Activated T-cell treated with anti-CD3 and anti-CD28 coated beads, Interleukin-2, amount 50 U/mL, for 24 hours (primary cell): Measurements from ENCODE around the gene TOLLIP.

Experiments used
- DNase-seq: peaks from one replicate; pipeline ENCODE4 v3.0.0-alpha.2; 2020
- H3K27ac Mint-ChIP-seq: 2 replicates; pipeline ENCODE4 v1.8.0; 2020; ENCODE audit warnings: mild to moderate bottlenecking, mixed read lengths
- H3K27me3 Mint-ChIP-seq: 2 replicates; pipeline ENCODE4 v1.8.0; 2020; ENCODE audit warnings: mixed read lengths
- H3K36me3 Mint-ChIP-seq: 2 replicates; pipeline ENCODE4 v1.8.0; 2020; ENCODE audit warnings: low read depth, mixed read lengths
- H3K4me1 Mint-ChIP-seq: 2 replicates; pipeline ENCODE4 v1.8.0; 2020; ENCODE audit warnings: low read depth, mixed read lengths
- H3K4me3 Mint-ChIP-seq: 2 replicates; pipeline ENCODE4 v1.8.0; 2020; ENCODE audit warnings: mild to moderate bottlenecking, moderate library complexity, mixed read lengths
- H3K9me3 Mint-ChIP-seq: 2 replicates; pipeline ENCODE4 v1.8.0; 2020; ENCODE audit warnings: mixed read lengths

TOLLIP gene

DNA sequence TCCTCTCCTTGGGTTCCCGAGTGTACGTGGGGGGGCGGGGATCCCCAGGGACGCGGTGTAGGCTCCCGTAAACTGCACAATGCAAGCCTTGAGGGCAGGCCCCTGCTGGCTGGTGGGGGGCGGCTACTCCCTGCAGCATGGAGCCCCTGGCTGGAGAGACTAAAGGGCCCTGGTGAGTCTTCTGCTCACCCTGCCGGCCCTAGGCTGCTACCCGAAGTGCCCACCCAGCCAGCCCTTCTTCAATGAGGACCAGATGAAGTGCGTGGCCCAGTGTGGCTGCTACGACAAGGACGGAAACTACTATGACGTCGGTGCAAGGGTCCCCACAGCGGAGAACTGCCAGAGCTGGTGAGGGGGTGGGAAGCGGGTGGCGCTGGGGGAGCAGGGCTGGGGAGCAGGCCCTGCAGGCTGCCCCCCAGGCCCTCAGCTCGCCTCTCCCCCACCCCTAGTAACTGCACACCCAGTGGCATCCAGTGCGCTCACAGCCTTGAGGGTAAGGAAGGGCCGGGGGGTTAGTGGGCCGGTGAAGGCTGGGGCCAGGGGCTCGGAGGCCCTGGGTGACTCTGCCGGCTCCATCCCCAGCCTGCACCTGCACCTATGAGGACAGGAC lies 69.7 kb downstream of the TOLLIP start:
- no peak overlapping the region for H3K27ac Mint-ChIP-seq
- no peaks in the 10 kb centered on the region for H3K36me3 Mint-ChIP-seq
- no peak for DNase-seq
- no peaks in the 10 kb centered on the region for H3K4me1 Mint-ChIP-seq
- no peaks in the 10 kb centered on the region for H3K9me3 Mint-ChIP-seq
- no peaks in the 10 kb centered on the region for H3K27me3 Mint-ChIP-seq
- no peak overlapping the region for H3K4me3 Mint-ChIP-seq

DNA sequence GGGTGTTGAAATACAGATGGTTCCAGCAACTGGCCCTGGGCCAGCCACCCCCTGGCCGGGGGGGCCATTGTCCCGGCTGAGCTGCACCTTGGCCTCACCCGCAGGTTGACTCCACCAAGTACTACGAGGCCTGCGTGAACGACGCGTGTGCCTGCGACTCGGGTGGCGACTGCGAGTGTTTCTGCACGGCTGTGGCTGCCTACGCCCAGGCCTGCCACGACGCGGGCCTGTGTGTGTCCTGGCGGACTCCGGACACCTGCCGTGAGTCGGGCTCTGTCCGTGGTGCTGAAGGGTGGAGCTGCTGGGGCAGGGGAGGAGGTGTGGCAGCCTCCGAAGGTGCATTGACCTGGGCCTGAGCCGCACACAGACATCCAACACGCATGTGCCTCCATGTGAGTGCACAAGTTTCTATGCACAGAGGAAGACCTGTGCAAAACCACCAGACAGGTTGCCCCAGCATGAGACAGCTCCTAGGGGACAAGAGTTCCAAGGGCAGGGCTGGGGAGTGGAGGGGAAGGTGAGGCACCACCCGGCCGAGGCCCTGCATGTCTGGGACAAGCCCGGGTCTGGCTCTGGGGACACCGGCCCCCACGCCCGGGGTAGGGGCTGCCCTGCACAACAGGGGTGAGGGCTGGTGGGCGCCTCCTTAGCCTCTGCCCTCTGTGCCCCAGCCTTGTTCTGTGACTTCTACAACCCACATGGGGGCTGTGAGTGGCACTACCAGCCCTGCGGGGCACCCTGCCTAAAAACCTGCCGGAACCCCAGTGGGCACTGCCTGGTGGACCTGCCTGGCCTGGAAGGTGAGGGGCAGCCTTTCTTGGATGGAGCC lies 70.5 kb downstream of the TOLLIP start:
- Mint-ChIP-seq H3K9me3 (no peaks in the 10 kb centered on the region), H3K27me3 (no peaks in the 10 kb centered on the region), H3K4me3 (no peak overlapping the region), H3K4me1 (no peaks in the 10 kb centered on the region), H3K36me3 (no peaks in the 10 kb centered on the region), H3K27ac (no peak overlapping the region)
- no peak for DNase-seq

DNA sequence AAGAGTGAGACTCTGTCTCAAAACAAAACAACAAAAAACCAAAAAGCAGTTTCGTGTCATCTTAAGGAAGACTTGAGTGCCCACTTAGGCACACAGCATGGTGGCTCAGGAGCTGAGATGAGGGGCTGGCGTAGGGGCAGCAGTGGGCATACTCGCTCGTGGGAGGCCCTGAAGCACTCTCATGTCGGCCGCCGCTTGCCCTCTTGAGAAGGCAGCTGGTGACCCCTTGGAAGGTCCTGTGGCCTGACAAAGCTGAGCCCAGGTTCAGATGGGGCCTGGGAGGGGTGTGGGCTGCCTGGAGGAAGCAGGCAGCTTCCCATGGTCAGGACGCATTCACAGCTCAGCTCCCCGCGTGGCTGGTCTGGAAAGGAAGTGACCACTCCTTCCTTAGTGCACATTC lies 71.6 kb downstream of the TOLLIP start:
- Mint-ChIP-seq H3K9me3 (no peaks in the 10 kb centered on the region), H3K4me1 (no peaks in the 10 kb centered on the region), H3K27ac (no peak overlapping the region), H3K36me3 (no peaks in the 10 kb centered on the region), H3K4me3 (no peak overlapping the region), H3K27me3 (no peaks in the 10 kb centered on the region)
- no peak for DNase-seq

DNA sequence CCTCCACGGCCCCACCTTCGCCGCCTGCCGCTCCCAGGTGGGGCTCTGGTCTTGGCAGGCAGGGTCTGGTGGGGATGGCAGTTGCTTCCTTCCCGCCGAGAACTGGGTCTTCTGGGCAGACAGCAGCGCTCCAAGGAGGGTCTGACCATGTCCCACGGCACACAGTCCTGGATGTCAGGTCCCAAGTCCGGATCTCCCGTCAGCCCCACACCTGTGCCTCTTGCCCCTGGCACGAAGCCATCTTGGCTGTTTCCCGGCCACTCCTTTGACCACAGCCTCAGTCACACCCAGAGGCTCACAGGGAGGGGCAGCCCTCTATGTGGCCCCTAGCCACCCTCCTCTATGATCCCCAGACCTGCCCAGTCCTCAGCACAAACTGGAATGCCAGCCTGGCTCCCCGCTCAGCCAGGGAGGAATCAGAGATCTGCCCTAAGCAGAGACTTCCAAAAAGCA lies 72.3 kb downstream of the TOLLIP start:
- Mint-ChIP-seq H3K36me3 (no peaks in the 10 kb centered on the region), H3K4me1 (no peaks in the 10 kb centered on the region), H3K27me3 (no peaks in the 10 kb centered on the region), H3K9me3 (no peaks in the 10 kb centered on the region), H3K4me3 (no peak overlapping the region), H3K27ac (no peak overlapping the region)
- DNase-seq: no peak

DNA sequence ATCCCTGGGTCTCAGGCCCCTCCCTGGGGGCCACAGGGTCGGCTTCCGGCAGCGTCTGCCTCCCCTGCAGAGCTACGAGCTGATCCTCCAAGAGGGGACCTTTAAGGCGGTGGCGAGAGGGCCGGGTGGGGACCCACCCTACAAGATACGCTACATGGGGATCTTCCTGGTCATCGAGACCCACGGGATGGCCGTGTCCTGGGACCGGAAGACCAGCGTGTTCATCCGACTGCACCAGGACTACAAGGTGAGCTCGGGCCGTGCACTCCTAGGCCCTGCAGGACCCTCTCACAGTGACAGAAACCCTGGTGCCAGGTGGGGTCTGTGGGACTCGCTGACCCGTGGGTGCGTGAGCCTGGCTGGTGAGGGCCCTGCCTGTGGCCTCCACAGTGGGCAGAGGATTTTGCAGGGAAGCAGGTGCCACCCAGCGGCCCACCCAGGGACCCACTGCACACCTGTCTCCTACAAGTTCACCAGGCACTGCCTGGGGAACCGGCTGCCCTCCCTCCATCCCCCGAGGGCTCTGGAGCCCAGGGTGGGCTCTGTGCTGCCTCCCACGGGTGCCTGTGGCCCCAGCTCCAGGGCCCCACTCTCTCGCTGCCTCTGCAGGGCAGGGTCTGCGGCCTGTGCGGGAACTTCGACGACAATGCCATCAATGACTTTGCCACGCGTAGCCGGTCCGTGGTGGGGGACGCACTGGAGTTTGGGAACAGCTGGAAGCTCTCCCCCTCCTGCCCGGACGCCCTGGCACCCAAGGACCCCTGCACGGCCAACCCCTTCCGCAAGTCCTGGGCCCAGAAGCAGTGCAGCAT lies 72.9 kb downstream of the TOLLIP start:
- H3K27ac Mint-ChIP-seq: no peak overlapping the region
- no peak for DNase-seq
- H3K36me3 Mint-ChIP-seq: no peaks in the 10 kb centered on the region
- no peak overlapping the region for H3K4me3 Mint-ChIP-seq
- no peaks in the 10 kb centered on the region for H3K4me1 Mint-ChIP-seq
- no peaks in the 10 kb centered on the region for H3K27me3 Mint-ChIP-seq
- no peaks in the 10 kb centered on the region for H3K9me3 Mint-ChIP-seq

DNA sequence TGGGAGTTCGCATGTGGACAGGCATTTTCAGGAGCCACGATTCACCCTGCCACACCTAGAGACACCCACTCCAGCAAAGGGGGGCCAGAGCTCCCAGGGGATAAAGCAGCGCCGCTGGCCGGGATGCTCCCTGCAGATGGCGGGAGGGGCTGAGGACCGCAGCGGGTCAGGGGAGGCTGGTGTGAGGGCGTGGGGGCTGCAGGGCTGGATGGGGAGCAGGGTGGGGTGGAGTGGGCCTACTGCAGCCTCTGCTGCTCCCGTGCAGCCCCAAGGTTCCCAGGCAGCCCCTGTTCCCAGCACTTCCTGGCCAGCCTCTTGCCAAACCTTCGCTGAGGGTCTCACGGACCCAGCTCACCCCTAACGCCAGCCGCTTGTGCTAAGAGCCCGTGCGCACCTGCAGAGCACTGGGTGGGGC lies 73.5 kb downstream of the TOLLIP start:
- Mint-ChIP-seq H3K4me3 (no peak overlapping the region), H3K9me3 (no peaks in the 10 kb centered on the region), H3K27me3 (no peaks in the 10 kb centered on the region), H3K4me1 (no peaks in the 10 kb centered on the region), H3K36me3 (no peaks in the 10 kb centered on the region), H3K27ac (no peak overlapping the region)
- DNase-seq: no peak

DNA sequence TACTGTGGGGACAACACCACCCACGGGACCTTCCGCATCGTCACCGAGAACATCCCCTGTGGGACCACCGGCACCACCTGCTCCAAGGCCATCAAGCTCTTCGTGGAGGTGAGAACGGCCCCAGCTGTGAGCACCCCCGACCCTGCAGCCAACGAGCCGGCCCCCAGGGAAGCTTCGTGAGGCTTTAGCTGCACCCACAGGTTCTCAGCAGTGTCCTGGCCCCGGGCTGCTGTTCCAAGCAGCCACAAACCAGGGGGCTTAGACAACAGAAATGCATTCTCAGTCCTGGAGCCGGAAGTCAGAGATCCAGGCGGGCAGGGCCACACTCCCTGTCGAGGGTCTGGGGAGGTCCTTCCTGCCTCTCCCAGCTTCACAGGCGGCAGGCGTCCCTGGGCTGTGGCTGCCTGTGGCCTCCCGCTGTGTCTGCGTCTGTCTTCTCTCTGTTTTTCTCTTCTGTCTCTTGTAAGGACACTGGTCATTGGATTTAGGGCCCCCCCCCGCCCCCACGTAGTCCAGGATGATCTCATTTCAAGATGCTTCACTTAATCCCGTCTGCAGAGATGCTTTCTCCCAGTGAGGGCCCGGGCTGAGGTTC lies 74.0 kb downstream of the TOLLIP start:
- Mint-ChIP-seq H3K27me3 (no peaks in the 10 kb centered on the region), H3K4me1 (no peaks in the 10 kb centered on the region), H3K27ac (no peak overlapping the region), H3K9me3 (no peaks in the 10 kb centered on the region), H3K36me3 (no peaks in the 10 kb centered on the region), H3K4me3 (no peak overlapping the region)
- no peak for DNase-seq

DNA sequence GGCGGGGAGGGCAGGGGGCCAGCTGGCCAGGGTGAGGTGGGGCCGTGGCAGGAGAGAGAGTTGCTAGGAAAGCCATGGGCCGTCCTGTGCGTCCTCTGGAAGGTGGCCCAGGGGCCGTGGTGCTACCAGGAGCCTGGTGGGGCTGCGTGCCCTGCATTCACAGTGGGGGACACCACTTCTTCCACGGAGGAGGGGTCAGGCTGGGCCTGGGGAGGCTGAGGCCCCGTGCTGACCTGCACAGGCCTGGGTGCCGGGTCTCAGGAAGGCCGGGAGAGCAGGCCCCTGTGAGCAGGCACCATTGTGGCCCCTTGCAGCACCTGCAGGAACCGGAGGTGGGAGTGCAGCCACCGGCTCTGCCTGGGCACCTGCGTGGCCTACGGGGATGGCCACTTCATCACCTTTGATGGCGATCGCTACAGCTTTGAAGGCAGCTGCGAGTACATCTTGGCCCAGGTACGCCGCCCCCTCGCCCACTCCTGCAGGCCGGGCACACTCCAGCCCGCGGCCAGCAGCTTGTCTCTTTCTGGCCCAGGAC lies 74.6 kb downstream of the TOLLIP start:
- Mint-ChIP-seq H3K27me3 (no peaks in the 10 kb centered on the region), H3K27ac (no peak overlapping the region), H3K4me3 (no peak overlapping the region), H3K36me3 (no peaks in the 10 kb centered on the region), H3K9me3 (no peaks in the 10 kb centered on the region), H3K4me1 (no peaks in the 10 kb centered on the region)
- DNase-seq: no peak

DNA sequence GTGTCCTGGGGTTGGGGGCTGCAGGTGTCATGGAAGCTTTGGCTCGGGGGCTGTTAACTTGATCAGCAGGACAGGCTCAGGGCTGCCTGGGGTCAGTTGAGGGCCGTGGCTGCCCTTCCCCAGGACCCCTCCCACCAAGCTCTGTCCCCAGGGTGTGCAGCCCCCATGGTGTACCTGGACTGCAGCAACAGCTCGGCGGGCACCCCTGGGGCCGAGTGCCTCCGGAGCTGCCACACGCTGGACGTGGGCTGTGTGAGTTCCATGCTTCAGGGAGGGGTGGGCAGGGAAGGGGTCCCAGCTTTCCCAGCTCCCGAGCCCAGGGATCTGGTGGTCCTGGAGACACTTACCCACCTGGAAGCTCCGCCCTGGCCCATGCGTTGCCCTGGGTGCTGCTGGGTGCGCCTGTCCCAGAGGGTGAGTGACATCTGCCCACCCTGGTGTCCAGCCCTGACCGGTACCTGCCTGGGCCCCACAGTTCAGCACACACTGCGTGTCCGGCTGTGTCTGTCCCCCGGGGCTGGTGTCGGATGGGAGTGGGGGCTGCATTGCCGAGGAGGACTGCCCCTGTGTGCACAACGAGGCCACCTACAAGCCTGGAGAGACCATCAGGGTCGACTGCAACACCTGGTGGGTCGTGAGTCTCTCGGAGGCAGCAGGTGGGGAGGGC lies 75.2 kb downstream of the TOLLIP start:
- H3K4me1 Mint-ChIP-seq: no peaks in the 10 kb centered on the region
- no peaks in the 10 kb centered on the region for H3K27me3 Mint-ChIP-seq
- no peak for DNase-seq
- no peaks in the 10 kb centered on the region for H3K9me3 Mint-ChIP-seq
- H3K36me3 Mint-ChIP-seq: no peaks in the 10 kb centered on the region
- H3K4me3 Mint-ChIP-seq: no peak overlapping the region
- no peak overlapping the region for H3K27ac Mint-ChIP-seq

DNA sequence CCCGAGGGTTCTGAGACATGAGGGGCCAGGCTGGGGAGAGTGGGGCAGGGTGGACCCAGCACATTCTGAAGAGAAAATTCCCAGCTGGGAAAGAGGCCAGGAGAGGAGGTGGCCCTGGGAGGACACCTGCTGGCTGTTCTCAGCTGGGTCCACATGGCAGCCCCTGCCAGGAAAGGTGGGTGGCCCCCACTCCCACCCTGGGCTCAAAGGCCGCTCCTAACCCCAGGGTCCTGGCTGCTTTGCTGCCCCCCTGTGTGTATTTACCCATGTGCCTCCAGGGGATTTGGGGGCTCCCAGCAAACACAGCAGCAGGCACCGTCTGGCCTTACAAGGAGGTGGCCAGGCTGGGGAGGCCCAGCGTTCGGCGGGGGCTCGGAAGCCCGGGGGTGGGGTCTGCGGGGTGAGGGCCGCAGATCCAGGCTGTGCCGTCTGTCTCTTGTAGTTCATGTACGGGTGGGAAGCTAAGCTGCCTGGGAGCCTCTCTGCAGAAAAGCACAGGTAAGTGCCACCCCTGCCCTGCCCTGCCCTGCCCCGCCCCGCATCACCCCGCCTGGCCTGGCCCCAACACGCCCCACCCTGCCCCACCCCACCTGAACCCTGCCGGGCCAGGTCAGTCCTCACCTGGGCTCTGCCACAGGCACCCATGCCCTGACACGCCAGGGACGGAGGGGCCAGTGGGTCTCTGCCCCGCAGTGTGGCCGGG lies 75.9 kb downstream of the TOLLIP start:
- DNase-seq: no peak

DNA sequence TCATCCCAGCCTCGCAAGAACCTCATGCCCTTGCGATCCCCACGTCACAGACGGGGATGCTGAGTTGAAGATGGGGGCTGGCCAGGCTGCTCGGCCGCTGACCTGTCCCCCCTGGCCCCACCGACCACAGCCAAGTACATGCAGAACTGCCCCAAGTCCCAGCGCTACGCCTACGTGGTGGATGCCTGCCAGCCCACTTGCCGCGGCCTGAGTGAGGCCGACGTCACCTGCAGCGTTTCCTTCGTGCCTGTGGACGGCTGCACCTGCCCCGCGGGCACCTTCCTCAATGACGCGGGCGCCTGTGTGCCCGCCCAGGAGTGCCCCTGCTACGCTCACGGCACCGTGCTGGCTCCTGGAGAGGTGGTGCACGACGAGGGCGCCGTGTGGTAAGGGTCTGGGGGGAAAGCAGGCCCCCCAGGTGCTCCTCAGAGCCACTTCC lies 76.5 kb downstream of the TOLLIP start:
- Mint-ChIP-seq H3K27me3 (no peaks in the 10 kb centered on the region), H3K9me3 (no peaks in the 10 kb centered on the region), H3K36me3 (no peaks in the 10 kb centered on the region), H3K27ac (no peak overlapping the region), H3K4me3 (no peak overlapping the region), H3K4me1 (no peaks in the 10 kb centered on the region)
- DNase-seq: no peak

More for the DNA sequence above, 75.9 kb downstream of the TOLLIP start:
- Mint-ChIP-seq H3K27me3 (no peaks in the 10 kb centered on the region), H3K36me3 (no peaks in the 10 kb centered on the region), H3K4me1 (no peaks in the 10 kb centered on the region), H3K9me3 (no peaks in the 10 kb centered on the region), H3K27ac (no peak overlapping the region), H3K4me3 (no peak overlapping the region)

DNA sequence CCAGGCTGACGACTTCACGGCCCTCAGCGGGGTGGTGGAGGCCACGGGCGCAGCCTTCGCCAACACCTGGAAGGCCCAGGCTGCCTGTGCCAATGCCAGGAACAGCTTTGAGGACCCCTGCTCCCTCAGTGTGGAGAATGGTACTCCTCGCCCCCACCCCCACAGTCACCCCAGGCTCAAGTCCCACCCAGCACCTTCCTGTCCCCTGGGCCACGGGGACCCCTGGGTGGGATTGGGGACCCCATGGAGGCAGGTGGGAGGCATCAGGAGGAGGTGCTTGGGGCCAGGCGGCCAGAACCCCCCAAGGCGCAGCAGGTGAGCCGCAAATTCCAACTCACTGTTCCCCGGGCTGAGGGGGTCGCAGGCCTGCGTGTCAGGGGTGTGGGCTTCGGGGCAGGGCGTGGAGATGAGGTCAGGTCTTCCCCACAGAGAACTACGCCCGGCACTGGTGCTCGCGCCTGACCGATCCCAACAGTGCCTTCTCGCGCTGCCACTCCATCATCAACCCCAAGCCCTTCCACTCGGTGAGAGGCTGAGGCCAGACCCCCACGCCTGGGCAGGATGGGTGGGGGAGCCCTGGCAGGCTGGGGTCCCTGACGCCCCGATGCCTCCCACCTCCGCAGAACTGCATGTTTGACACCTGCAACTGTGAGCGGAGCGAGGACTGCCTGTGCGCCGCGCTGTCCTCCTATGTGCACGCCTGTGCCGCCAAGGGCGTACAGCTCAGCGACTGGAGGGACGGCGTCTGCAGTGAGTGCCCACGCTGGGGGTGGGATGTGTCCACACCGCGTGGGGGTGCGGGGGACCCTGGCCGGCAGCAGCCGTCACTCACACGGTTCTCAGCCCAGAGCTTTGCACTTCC lies 77.2 kb downstream of the TOLLIP start:
- no peak overlapping the region for H3K4me3 Mint-ChIP-seq
- no peaks in the 10 kb centered on the region for H3K9me3 Mint-ChIP-seq
- H3K36me3 Mint-ChIP-seq: no peaks in the 10 kb centered on the region
- H3K27me3 Mint-ChIP-seq: no peaks in the 10 kb centered on the region
- H3K4me1 Mint-ChIP-seq: no peaks in the 10 kb centered on the region
- no peak for DNase-seq
- H3K27ac Mint-ChIP-seq: no peak overlapping the region
